Measurements from ENCODE around the gene LAPTM4A. TPM values are rescaled to one million over a fixed set of nuclear protein-coding genes. Genes with fewer than 3 reads are reported as not detected.

LAPTM4A gene
- polyA plus RNA-seq, 1 donor (not counting 4 experiments of a cell fraction or from before 2014, with no cell fraction given): 509 TPM

DNA sequence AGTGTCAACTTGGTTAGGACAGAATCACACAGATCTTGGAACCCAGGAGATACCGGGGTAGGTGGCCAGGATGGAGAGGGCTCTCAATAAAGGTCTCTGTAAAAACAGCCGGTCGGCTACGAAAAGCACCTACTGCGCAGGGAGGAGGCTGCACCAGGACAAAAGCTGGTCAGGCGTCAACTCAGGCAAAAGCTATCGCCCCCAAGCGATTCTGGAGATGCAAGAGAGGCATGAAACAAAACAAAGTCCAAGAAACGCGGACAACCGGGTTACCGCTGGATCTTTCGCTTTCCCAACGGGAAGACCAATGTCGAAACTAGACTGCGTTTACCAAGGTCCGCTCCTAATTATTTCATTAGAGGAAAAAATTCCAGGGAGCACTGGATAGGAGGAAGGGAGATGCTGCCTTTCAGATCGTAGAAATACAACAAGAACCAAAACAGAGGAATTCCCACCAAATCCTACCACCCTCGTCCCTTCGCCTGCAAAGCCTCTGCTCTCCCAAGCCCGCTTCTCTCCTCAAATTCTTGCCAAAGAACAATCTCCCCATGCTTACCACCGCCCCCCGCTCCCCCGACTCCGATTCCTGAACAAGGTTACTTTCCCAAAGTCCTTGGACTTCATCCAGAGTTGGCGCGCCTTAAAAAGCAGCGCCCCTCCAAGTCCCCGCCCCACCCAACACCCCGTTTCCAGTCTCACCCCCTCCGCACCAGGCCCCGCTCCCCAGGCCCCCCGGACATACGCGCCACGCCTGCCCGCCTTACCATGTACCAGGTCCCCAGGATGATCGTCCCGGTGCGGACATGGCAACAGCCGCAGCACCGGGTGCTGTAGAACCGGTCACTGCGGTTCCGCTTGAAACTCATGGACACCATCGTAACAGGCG is 539 bp downstream of the LAPTM4A start:
- FAIRE-seq (peak; percentile 39), DNase-seq (ENCODE audit: low read depth, low spot score) (no peak)
- peaks cover 3% of the 10 kb centered on the region for H4K20me1 ChIP-seq (ENCODE audit: control insufficient read depth, extremely low read depth, insufficient read depth, low read length)
- TF ChIP-seq, protein P1, sequence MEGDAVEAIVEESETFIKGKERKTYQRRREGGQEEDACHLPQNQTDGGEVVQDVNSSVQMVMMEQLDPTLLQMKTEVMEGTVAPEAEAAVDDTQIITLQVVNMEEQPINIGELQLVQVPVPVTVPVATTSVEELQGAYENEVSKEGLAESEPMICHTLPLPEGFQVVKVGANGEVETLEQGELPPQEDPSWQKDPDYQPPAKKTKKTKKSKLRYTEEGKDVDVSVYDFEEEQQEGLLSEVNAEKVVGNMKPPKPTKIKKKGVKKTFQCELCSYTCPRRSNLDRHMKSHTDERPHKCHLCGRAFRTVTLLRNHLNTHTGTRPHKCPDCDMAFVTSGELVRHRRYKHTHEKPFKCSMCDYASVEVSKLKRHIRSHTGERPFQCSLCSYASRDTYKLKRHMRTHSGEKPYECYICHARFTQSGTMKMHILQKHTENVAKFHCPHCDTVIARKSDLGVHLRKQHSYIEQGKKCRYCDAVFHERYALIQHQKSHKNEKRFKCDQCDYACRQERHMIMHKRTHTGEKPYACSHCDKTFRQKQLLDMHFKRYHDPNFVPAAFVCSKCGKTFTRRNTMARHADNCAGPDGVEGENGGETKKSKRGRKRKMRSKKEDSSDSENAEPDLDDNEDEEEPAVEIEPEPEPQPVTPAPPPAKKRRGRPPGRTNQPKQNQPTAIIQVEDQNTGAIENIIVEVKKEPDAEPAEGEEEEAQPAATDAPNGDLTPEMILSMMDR (optimal IDR thresholded peaks at IDR 0.05 in 1 of 3, IDR thresholded peaks at IDR 0.05 in 1 of 3, conservative IDR thresholded peaks at IDR 0.05 in 1 of 3; ENCODE audit: extremely low read depth in 1 of 3, insufficient read depth in 2 of 3, low read length in 3 of 3): peak in 2 of 3 experiments; percentile 7 to 40
- TF ChIP-seq EZH2 (IDR thresholded peaks at IDR 0.05; ENCODE audit: low read length): no peak
- dilution Hi-C loops (cut with MboI; ENCODE audit: extremely low pct_ligation_motif_present, low sequenced_read_pairs): no loop called here
- peaks cover 50% of the 10 kb centered on the region for H3K79me2 ChIP-seq (ENCODE audit: control insufficient read depth, insufficient read depth, low read length)
- H3K9ac ChIP-seq (ENCODE audit: control insufficient read depth, extremely low read depth, insufficient read depth, low read length): peak overlapping the region; percentile 94
- H3K27me3 ChIP-seq (ENCODE audit: control insufficient read depth, extremely low read depth, insufficient read depth, low read length): no peaks in the 10 kb centered on the region
- H3K4me1 ChIP-seq (ENCODE audit: control insufficient read depth, extremely low read depth, insufficient read depth, low read length): peaks cover 36% of the 10 kb centered on the region
- peak overlapping the region; percentile 83 for H2AFZ ChIP-seq (ENCODE audit: control insufficient read depth, low read length)
- H3K4me3 ChIP-seq (ENCODE audit: control insufficient read depth in 2 of 3, extremely low read depth in 1 of 3, insufficient read depth in 2 of 3, low read depth in 1 of 3, low read length in 3 of 3): peak overlapping the region; percentile 91 to 99 (median 98)
- H3K9me3 ChIP-seq (ENCODE audit: control insufficient read depth, low read depth, low read length): no peaks in the 10 kb centered on the region
- H3K27ac ChIP-seq (ENCODE audit: control insufficient read depth, insufficient read depth, low read length): peak overlapping the region; percentile 98
- H3K4me2 ChIP-seq (ENCODE audit: control insufficient read depth, extremely low read depth, insufficient read depth, low read depth, low read length): peak overlapping the region; percentile 98
- H3K9me1 ChIP-seq (ENCODE audit: control insufficient read depth, extremely low read depth, insufficient read depth, low read length): no peaks in the 10 kb centered on the region
- peaks cover 0 to 4% of the 10 kb centered on the region in 2 experiments for H3K36me3 ChIP-seq (ENCODE audit: control insufficient read depth in 2 of 2, extremely low read depth in 1 of 2, insufficient read depth in 2 of 2, low read length in 2 of 2)

DNA sequence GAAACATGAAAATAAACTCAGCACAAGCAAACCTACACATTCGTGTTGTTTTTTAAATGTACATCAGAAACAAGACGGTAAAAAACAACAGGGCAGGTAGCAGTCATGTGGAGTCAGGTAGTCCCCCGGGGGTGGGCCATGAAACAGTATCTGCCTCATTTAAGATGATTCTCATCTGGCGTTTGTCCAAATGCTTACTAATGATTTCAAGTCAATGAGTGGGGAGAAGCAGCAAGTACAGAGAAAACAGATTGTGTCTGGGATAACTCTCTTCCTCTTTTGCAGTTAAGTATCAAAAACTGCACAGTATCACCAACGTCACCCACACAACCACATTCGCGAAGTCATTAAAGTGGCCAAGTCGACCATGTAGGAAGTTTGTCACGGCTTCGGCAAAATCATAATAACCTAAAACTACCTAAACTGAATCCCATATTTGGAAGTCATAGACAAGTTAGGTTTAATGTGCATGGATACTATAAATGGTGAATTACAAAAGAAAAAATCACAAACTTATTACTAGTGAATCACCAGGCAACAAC is 1.3 kb downstream of the LAPTM4A start:
- Histone ChIP-seq H3K9me3 (ENCODE audit: control insufficient read depth, low read depth, low read length) (no peaks in the 10 kb centered on the region), H4K20me1 (ENCODE audit: control insufficient read depth, extremely low read depth, insufficient read depth, low read length) (peaks cover 3% of the 10 kb centered on the region), H3K9ac (ENCODE audit: control insufficient read depth, extremely low read depth, insufficient read depth, low read length) (peak overlapping the region; percentile 94), H3K27ac (ENCODE audit: control insufficient read depth, insufficient read depth, low read length) (peak overlapping the region; percentile 98), H3K4me2 (ENCODE audit: control insufficient read depth, extremely low read depth, insufficient read depth, low read depth, low read length) (peak overlapping the region; percentile 98), H3K79me2 (ENCODE audit: control insufficient read depth, insufficient read depth, low read length) (peaks cover 57% of the 10 kb centered on the region), H3K4me1 (ENCODE audit: control insufficient read depth, extremely low read depth, insufficient read depth, low read length) (peaks cover 36% of the 10 kb centered on the region), H3K4me3 (ENCODE audit: control insufficient read depth in 2 of 3, extremely low read depth in 1 of 3, insufficient read depth in 2 of 3, low read depth in 1 of 3, low read length in 3 of 3) (peak overlapping the region; percentile 91 to 99 (median 98)), H3K9me1 (ENCODE audit: control insufficient read depth, extremely low read depth, insufficient read depth, low read length) (no peaks in the 10 kb centered on the region), H3K36me3 (ENCODE audit: control insufficient read depth in 2 of 2, extremely low read depth in 1 of 2, insufficient read depth in 2 of 2, low read length in 2 of 2) (peaks cover 0 to 4% of the 10 kb centered on the region in 2 experiments), H3K27me3 (ENCODE audit: control insufficient read depth, extremely low read depth, insufficient read depth, low read length) (no peaks in the 10 kb centered on the region), H2AFZ (ENCODE audit: control insufficient read depth, low read length) (no peak overlapping the region)
- no peak for FAIRE-seq
- dilution Hi-C loops (cut with MboI; ENCODE audit: extremely low pct_ligation_motif_present, low sequenced_read_pairs): no loop called here
- DNase-seq (ENCODE audit: low read depth, low spot score): no peak
- TF ChIP-seq, protein P1 (optimal IDR thresholded peaks at IDR 0.05 in 1 of 3, IDR thresholded peaks at IDR 0.05 in 1 of 3, conservative IDR thresholded peaks at IDR 0.05 in 1 of 3; ENCODE audit: extremely low read depth in 1 of 3, insufficient read depth in 2 of 3, low read length in 3 of 3): no peak
- no peak for TF ChIP-seq EZH2 (IDR thresholded peaks at IDR 0.05; ENCODE audit: low read length)

All from keratinocyte (primary cell).